ENCODE results near the gene GOLT1A.

Gene GOLT1A

DNA sequence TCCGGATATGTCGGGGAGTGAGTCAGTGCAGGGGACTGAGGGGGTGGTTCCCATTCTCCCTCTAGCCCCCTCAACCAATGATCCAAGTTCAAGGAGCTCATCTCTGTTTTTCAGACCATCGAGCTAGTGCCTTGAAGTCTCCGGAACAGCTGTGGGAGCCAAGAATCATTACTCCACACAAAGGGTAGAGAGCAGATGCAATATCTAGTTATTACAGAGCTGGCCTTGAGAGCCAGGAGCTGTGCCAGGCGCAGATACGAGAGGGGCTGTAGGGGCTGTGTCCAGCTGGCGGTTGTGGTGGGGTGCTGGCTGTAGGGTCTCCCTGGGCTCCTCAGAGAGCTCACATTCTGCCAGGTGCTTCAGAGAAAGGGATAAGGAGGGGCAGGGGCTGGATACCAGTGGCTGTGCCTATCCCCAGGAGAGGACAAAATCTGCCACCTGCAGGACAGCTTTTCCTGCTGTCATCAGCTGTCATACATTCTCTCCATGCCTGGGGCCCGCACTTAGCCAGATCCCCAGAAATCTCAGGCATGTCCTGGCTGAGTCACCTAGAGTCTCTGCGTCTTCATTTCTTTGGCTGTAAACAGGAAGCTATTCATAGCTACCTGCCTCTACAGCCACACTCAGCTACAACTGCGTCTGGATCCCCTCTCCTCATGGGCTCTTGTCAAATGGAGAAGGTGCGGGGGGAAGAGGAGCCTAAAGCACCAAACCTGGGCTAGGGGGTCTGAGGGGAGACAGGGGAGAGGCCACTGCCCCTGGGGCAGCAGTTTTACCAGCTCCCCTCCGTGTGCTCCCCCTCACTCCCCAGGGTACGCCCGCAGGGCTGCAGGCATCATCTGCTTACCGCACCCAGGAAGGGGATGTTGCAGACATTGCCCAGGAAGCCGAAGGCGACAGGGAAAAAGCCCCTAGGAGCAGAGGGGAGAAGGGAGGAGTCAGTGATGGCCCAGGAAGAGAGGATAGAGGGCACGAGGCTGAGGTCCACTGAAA lies 15.1 kb downstream of the GOLT1A start:
- DNase-seq (ENCODE audit: insufficient read length, low spot score) (peak; percentile 85), FAIRE-seq (no peak)
- no peak for TF ChIP-seq POLR2A (IDR thresholded peaks at IDR 0.05; ENCODE audit: low read depth, low read length)

DNA sequence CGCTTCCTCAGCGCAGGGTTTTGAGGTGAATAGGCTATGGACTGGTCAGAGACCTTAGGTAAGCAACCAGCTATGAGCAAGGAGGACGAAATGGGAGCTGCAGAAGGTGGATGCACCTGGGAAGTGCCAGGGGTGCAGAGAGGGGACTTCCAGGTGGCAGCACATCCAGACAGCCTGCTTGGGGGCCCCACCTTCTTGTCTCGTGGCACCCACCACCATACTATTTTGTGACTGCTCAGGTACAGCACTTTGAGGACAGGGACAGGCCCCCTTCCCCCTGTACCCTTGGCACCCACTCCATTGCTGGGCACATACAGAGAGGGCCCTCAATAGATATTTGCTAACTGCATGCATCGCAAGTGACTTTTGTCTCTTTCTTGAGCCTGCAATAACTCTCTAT lies 16.7 kb downstream of the GOLT1A start:
- no peak for DNase-seq (ENCODE audit: insufficient read length, low spot score)
- FAIRE-seq = no peak
- TF ChIP-seq POLR2A (IDR thresholded peaks at IDR 0.05; ENCODE audit: low read depth, low read length) = no peak

DNA sequence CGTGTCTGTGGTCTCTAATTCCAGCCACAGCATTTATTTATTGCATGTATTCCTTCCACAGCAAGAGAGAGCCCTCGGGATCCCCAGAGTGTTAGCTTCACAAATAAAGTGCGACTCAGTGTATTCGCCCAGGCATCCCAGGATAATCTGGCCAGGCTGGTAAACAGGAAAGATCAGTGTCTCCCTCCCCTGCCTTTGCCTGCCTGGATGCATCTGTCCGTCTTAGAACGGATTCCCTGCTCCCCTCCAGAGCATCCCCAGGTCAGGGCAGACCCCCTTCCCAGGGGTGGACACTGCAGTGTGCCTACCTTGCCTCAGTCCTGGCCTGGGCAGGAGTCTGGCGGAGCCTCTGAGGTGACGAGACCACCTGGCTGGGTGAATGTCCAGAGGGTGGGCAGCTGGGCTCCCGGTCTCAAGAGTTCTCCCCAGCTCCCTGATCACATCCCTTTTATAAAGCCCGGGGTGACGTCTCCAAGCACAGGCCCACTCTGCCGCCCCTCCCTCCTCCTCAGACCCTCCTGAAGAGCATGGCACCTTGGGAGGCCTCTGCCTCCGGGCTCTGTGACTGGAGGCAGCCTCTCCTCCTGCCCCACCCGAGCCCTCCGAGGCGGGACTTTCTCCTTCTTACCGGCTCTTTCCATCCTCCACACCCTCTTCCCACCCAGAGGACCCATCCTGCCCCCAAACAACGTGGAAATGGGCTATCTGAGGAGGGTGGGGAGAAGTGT lies 17.6 kb downstream of the GOLT1A start, which contains the start of gene KISS1:
Gene KISS1 (minus strand): TSS at position 424 of the 728 bp plus-strand sequence. CDS start 3,615 bp downstream, outside the sequence.
- FAIRE-seq (no peak), DNase-seq (ENCODE audit: insufficient read length, low spot score) (no peak)
- TF ChIP-seq POLR2A (IDR thresholded peaks at IDR 0.05; ENCODE audit: low read depth, low read length) = no peak

DNA sequence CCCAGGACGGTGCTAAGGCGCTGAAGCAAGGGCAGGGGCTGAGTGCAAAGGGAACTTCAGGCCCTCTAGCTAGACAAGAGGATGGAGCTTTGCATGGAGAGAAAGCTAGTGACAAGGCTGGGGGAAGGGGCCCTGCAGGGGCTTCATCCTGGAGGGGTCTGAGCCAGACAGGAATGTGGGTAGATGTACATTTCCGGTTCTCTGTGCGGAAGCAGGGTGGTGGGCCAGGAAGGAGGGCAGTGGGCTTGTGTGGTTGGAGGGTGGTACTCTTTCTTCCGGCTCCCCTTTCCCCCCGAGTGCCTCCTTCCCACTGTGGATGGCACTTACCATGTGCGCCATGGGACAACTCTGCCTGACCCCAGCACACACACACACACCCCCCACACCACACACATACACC lies 19.0 kb downstream of the GOLT1A start:
- DNase-seq (ENCODE audit: insufficient read length, low spot score) (no peak), FAIRE-seq (no peak)
- TF ChIP-seq POLR2A (IDR thresholded peaks at IDR 0.05; ENCODE audit: low read depth, low read length) = no peak

DNA sequence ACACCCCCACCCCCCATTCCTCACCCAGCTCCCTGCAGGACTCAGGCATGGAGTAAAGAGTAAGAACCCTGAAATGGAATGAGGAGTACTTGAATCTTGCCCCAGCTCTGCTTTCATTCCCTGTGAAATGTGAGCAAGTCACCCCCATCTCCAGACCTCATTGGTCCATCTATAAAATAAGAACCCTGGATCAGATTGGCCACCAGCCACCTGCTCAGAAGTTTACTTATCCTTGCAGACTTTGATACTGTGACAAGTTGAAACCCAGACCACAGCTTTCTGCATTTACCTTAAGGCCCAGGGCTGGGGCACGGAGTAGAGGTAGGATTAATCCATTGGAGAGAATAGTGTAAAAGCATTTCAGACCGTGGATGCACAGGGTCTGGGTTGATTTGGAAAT lies 19.7 kb downstream of the GOLT1A start:
- no peak for TF ChIP-seq POLR2A (IDR thresholded peaks at IDR 0.05; ENCODE audit: low read depth, low read length)
- DNase-seq (ENCODE audit: insufficient read length, low spot score) (no peak), FAIRE-seq (no peak)

DNA sequence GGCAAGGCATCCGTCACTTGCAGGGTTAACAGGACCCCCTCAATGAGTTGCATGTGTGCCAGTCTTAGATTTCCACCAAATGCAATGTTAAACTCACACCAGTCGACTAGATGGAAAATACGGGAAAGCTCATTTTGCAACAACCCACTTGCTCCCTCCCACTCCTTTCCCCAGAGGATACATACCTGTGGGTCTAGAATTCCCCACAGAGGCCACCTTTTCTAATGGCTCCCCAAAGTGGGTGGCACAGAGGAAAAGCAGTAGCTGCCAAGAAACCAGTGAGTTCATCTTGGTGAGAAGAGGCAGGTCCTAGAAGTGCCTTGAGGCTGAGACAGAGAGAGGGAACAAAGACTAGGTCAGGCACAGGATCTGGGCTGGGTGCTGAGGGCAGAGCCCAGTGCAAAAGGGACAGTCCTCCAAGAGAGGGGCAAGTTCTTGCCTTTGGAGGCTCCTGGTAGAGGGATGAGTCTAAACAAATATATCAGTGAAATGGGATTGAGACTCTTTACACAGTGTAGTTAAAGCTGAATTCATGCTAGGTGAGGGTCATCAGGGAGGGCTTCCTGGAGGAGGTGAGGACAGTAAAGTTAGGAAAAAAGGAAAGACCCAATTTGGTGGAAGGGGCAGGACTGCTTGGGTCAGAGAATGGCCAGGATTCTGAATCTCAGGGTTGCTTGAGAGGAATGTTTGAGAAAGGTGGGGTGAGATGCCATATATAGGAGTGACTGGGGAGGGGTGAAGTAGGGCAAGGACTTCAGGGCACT lies 21.0 kb downstream of the GOLT1A start:
- FAIRE-seq = no peak
- no peak for TF ChIP-seq POLR2A (IDR thresholded peaks at IDR 0.05; ENCODE audit: low read depth, low read length)
- DNase-seq (ENCODE audit: insufficient read length, low spot score) = no peak

DNA sequence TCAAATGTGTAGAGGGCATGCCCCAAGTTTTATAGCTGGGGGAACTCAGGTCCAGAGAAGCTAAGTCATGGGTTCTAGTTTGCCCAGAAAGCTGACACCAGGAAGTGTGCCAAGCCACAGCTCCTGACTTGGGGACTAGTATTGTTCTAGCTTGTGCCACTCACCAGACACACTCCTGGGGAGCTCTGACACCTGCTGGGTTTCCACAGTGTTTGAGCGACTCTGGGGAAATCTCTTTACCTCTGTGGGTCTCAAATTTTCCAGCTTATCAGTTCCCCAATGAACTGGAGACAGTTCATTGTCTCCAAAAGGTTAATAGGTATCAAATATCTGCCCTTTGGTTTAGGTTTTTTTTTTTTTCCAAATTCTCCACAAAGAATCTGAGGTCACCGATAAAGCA lies 21.7 kb downstream of the GOLT1A start:
- no peak for DNase-seq (ENCODE audit: insufficient read length, low spot score)
- FAIRE-seq = no peak
- no peak for TF ChIP-seq POLR2A (IDR thresholded peaks at IDR 0.05; ENCODE audit: low read depth, low read length)

DNA sequence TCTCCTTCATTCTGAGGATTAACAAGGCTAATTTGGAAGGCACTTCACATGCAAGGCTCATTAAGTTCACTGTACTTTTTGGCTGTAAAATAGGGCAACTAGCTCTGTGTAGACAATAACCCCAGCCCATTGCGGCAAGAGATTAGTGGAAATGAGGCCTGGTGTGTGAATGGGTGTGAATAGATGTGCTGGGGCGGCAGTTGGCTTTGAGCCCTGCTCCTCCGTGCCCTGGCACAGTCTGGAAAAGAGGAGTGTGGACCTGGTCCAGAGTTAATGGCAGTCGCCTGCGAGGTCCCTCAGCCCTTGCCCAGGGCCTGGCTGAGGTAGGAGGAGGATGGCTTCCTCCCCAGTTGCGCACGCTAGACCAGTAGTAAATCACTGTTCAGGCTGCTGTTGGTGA lies 22.3 kb downstream of the GOLT1A start:
- TF ChIP-seq POLR2A (IDR thresholded peaks at IDR 0.05; ENCODE audit: low read depth, low read length) = no peak
- FAIRE-seq (no peak), DNase-seq (ENCODE audit: insufficient read length, low spot score) (no peak)

DNA sequence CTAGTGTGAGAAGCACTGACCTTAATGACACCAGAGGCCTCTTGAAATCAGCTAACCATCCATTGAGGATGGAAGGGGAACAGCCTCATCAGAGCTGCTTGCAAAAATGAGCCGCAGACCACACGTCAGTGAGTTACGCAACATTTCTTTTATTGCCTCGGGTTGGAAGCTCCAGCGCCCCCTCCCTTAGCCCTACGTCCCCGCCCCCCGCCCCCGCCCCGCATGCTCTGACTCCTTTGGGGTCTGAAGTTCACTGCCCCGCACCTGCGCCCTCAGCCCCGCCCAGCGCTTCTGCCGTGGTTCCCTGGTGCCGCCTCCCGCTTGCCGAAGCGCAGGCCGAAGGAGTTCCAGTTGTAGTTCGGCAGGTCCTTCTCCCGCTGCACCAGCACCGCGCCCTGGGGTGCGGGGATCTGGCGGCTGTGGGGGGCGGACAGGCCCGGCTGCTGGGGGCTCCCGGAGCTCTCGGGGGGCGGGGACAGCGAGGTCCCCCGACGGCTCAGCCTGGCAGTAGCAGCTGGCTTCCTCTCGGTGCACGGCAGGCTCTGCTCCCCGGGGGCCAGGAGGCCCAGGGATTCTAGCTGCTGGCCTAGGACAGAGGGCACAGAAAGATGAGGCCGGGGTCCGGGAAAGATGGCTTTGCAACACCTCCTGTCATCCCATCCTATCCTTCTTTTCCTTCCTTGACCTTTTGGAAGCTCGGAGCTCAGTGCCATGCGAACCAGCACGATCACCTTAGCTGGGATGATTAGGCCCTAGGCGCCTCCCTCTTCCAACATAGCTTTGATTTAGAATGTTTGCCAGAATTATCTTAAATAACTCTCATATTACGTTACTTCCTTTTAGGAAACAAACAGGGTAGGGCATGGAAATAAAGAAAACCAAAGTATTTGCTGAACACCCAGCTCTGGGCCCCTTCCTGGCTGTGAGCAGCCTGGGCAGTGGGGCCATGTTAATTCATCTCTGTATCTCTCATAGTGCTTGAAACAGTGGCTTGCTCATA lies 23.3 kb downstream of the GOLT1A start:
- FAIRE-seq (no peak), DNase-seq (ENCODE audit: insufficient read length, low spot score) (no peak)
- no peak for TF ChIP-seq POLR2A (IDR thresholded peaks at IDR 0.05; ENCODE audit: low read depth, low read length)

DNA sequence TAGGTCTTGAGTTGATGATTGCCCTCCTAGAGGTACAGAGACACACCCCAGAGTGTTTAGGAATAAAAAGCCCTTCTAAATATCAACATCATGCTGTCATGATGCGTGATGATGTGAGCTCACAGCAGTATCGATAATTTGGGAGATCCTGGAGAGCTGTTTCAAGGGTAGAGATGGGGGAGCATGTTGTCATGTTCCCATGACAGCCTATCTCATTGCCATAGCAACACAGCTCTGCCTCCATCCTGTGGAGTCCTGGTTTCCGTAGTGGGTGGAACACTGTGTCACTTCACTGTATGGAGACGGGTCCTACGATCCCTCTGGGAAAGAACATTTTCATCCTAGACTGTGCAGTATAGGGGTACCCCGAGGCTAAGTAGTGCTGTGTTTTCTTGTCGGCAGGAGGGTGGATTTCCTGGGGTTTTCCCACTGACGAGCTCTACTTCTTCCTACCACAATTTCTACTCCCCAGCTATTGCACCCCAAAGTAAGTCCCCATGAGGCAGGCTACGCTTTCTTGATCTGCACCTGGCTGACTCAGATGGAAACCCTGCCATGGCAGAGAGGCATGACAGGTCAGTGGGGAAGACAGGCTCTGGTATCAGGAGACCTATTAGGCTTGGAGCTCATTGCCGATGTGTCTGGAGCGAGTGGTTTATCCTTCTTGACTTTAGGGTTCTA lies 24.7 kb downstream of the GOLT1A start:
- no peak for TF ChIP-seq POLR2A (IDR thresholded peaks at IDR 0.05; ENCODE audit: low read depth, low read length)
- DNase-seq (ENCODE audit: insufficient read length, low spot score) = no peak
- no peak for FAIRE-seq

DNA sequence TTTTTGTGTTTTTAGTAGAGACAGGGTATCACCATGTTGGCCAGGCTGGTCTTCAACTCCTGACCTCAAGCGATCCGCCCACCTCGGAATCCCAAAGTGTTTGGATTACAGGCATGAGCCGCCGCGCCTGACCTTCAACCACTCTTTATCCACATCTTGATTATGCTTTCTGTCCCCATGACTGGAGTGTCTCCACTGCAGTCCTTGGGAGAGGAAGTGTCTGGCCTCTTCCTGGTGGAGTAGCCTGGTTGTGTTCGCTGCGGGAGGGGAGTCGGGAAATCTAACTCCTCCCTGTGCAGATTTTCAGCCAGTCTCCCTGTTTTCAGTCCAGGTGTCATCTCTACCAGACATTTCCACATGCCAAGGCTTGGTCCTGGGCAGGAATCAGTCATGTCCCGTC lies 27.2 kb downstream of the GOLT1A start:
- TF ChIP-seq POLR2A (IDR thresholded peaks at IDR 0.05; ENCODE audit: low read depth, low read length) = no peak
- DNase-seq (ENCODE audit: insufficient read length, low spot score) (no peak), FAIRE-seq (no peak)

DNA sequence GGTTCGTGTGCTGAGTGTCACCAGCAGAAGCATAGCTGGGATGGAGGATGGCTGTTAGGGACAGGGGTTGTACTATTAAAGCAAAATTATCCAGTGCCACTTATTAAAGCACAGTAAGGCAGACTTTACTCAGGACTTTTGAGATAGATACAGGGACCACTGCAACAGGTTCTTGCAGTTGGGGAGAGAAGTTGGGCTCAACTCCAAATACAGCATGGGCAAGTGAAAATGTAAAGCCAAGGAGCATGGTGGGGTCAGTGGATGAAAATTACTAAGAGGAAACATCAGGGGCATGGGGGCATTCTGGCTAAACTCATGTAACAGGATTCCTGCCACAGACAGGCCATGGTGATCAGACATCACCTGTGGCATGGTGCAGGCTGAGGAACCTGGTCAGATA lies 32.7 kb downstream of the GOLT1A start:
- no peak for FAIRE-seq
- DNase-seq (ENCODE audit: insufficient read length, low spot score) = no peak

More for the DNA sequence above, 32.7 kb downstream of the GOLT1A start:
- no peak for TF ChIP-seq POLR2A (IDR thresholded peaks at IDR 0.05; ENCODE audit: low read depth, low read length)

Data from H54 (cell line).